Suprapubic skin (tissue), 4 donors: ENCODE results near the gene GGACT.

ENCODE experiments used
- EP300 ChIP-seq: sonication (generic); formaldehyde crosslinking; IDR thresholded peaks from one replicate; pipeline ENCODE4 v1.6.1; 2017; ENCODE audit warnings: antibody characterized with exemption
- POLR2A ChIP-seq, 2 donors: fragments of 450-650 bp; IDR thresholded peaks; one replicate each; pipeline ENCODE4 v1.6.1; 2017; ENCODE audit warnings: antibody characterized with exemption in 2 of 2, mild to moderate bottlenecking in 2 of 2, moderate library complexity in 2 of 2
- POLR2AphosphoS5 ChIP-seq, 3 donors: sonication (generic); formaldehyde crosslinking; IDR thresholded peaks; one replicate each; pipeline ENCODE4 v1.6.1; 2017; ENCODE audit warnings: antibody characterized with exemption in 3 of 3
- TF ChIP-seq, protein P1 (sequence below), 2 donors: fragments of 200-600 bp in 1 of 2; fragments of 450-650 bp in 1 of 2; sonication (generic) in 1 of 2; IDR thresholded peaks; one replicate each; pipeline ENCODE4 v1.5.1; 2016 to 2019; ENCODE audit warnings: antibody characterized with exemption in 2 of 2, mild to moderate bottlenecking in 1 of 2, moderate library complexity in 1 of 2

DNA sequence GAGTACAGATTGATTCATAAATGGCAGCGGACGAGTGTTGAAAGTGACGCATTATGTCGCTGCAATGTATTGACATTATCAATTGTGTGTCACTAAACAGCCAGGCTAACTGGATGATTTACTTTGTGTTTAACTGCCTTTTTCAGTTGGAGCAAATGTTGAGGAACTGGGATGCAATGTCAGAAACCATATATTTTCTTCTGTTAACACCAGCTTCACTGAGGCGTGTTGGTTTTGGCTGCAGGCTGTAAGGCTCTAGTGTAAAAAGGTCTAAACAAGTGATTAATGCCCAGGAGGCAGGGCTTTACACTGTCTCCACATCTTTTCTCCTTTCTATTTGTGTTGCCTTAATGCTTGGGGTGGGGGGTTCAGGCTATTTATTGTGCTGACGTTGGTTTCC lies 80.1 kb downstream of the GGACT start:
- TF ChIP-seq, protein P1, sequence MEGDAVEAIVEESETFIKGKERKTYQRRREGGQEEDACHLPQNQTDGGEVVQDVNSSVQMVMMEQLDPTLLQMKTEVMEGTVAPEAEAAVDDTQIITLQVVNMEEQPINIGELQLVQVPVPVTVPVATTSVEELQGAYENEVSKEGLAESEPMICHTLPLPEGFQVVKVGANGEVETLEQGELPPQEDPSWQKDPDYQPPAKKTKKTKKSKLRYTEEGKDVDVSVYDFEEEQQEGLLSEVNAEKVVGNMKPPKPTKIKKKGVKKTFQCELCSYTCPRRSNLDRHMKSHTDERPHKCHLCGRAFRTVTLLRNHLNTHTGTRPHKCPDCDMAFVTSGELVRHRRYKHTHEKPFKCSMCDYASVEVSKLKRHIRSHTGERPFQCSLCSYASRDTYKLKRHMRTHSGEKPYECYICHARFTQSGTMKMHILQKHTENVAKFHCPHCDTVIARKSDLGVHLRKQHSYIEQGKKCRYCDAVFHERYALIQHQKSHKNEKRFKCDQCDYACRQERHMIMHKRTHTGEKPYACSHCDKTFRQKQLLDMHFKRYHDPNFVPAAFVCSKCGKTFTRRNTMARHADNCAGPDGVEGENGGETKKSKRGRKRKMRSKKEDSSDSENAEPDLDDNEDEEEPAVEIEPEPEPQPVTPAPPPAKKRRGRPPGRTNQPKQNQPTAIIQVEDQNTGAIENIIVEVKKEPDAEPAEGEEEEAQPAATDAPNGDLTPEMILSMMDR (IDR thresholded peaks at IDR 0.05), result no peak
- TF ChIP-seq POLR2AphosphoS5 (IDR thresholded peaks at IDR 0.05) (no peak), POLR2A (IDR thresholded peaks at IDR 0.05) (no peak), EP300 (no peak)
